DND-41 (cell line): ENCODE results near the gene PORCN.

Source experiments
- ATAC-seq: fragments of 200-7000 bp; cut with Tn5 transposase; 3 replicates; pipeline ENCODE4 v1.9.1; 2021; ENCODE audit warnings: low read depth; ENCODE audit not compliant: insufficient read depth
- DNase-seq: peaks from one replicate; pipeline ENCODE4 v3.0.0-alpha.2; 2020
- H2AFZ ChIP-seq: 2 replicates; pipeline ENCODE4 v1.6.0; 2012; ENCODE audit warnings: low read depth, low read length
- H3K27ac ChIP-seq: 2 replicates; pipeline ENCODE4 v1.5.1; 2012; ENCODE audit warnings: low read length, inconsistent platforms
- H3K27me3 ChIP-seq: fragments of 200-600 bp; sonication (generic); 2 replicates; pipeline ENCODE4 v1.6.0; 2012; ENCODE audit warnings: low read length, mild to moderate bottlenecking, inconsistent platforms; ENCODE audit not compliant: insufficient read depth, poor library complexity
- H3K36me3 ChIP-seq: 2 replicates; pipeline ENCODE4 v1.5.1; 2012; ENCODE audit warnings: low read length, inconsistent platforms; ENCODE audit not compliant: insufficient read depth
- H3K4me1 ChIP-seq: 2 replicates; pipeline ENCODE4 v1.5.1; 2012; ENCODE audit warnings: mild to moderate bottlenecking, low read length; ENCODE audit not compliant: insufficient read depth
- H3K4me2 ChIP-seq: 2 replicates; pipeline ENCODE4 v1.6.0; 2012; ENCODE audit warnings: mild to moderate bottlenecking, moderate library complexity, low read length, inconsistent platforms; ENCODE audit not compliant: insufficient read depth
- H3K4me3 ChIP-seq, 2 experiments: fragments of 200-600 bp in 1 of 2; shearing (Covaris generic) in 1 of 2; 2 replicates each; pipeline ENCODE4 v1.5.1; 2012 to 2016; ENCODE audit warnings: inconsistent platforms in 2 of 2, low read length in 2 of 2, mild to moderate bottlenecking in 2 of 2, low read depth in 1 of 2, moderate library complexity in 1 of 2
- H3K79me2 ChIP-seq: 2 replicates; pipeline ENCODE4 v1.6.0; 2012; ENCODE audit warnings: low read length, inconsistent platforms; ENCODE audit not compliant: insufficient read depth
- H3K9ac ChIP-seq: 2 replicates; pipeline ENCODE4 v1.6.0; 2012; ENCODE audit warnings: low read depth, mild to moderate bottlenecking, inconsistent platforms, low read length, moderate library complexity
- H3K9me3 ChIP-seq: 2 replicates; pipeline ENCODE4 v1.5.1; 2012; ENCODE audit warnings: low read length, moderate library complexity, mild to moderate bottlenecking, inconsistent platforms; ENCODE audit not compliant: insufficient read depth, severe bottlenecking
- H4K20me1 ChIP-seq: 2 replicates; pipeline ENCODE4 v1.6.0; 2012; ENCODE audit warnings: low read length; ENCODE audit not compliant: insufficient read depth
- EZH2 ChIP-seq: IDR thresholded peaks from 3 replicates; pipeline ENCODE4 v1.6.1; 2012; ENCODE audit warnings: borderline replicate concordance, low read depth, mild to moderate bottlenecking, moderate library complexity, low read length, inconsistent platforms; ENCODE audit not compliant: severe bottlenecking
- TF ChIP-seq, protein P1 (sequence below): IDR thresholded peaks from 2 replicates; pipeline ENCODE4 v1.5.1; 2012; ENCODE audit warnings: borderline replicate concordance, low read length, moderate library complexity, mild to moderate bottlenecking; ENCODE audit not compliant: poor library complexity, severe bottlenecking; ENCODE audit errors: extremely low read depth

PORCN gene

DNA sequence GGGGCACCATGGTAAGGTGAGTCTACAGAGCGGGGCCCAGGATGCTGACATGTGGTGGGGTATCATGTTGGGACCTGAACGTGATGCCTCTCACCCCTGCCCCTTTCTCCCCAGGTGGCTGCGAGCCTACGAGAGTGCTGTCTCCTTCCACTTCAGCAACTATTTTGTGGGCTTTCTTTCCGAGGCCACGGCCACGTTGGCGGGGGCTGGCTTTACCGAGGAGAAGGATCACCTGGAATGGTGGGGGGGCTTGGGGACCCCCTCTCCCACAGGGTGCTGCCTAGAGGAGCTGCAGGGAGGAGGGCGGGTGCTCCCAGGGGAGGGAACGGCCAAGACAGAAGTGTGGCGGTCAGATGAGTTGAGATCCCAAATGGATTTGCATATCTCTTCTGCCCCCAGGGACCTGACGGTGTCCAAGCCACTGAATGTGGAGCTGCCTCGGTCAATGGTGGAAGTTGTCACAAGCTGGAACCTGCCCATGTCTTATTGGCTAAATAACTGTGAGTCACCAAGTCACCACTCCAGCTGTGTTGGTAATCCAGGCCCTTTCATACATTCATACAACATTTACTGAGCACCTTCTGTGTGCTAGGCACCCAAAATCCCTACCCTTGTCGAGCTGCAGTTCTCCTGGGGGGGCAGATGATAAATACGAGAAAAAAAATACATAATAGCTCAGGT, 5.5 kb downstream of the PORCN start:
- H3K9me3 ChIP-seq: no peaks in the 10 kb centered on the region
- no peak for TF ChIP-seq EZH2
- TF ChIP-seq, protein P1, sequence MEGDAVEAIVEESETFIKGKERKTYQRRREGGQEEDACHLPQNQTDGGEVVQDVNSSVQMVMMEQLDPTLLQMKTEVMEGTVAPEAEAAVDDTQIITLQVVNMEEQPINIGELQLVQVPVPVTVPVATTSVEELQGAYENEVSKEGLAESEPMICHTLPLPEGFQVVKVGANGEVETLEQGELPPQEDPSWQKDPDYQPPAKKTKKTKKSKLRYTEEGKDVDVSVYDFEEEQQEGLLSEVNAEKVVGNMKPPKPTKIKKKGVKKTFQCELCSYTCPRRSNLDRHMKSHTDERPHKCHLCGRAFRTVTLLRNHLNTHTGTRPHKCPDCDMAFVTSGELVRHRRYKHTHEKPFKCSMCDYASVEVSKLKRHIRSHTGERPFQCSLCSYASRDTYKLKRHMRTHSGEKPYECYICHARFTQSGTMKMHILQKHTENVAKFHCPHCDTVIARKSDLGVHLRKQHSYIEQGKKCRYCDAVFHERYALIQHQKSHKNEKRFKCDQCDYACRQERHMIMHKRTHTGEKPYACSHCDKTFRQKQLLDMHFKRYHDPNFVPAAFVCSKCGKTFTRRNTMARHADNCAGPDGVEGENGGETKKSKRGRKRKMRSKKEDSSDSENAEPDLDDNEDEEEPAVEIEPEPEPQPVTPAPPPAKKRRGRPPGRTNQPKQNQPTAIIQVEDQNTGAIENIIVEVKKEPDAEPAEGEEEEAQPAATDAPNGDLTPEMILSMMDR: no peak
- DNase-seq: no peak
- ATAC-seq: no peak
- H3K4me3 ChIP-seq: no peak overlapping the region
- H3K36me3 ChIP-seq: no peaks in the 10 kb centered on the region
- peaks cover 10% of the 10 kb centered on the region for H3K4me1 ChIP-seq
- H3K4me2 ChIP-seq: no peak overlapping the region
- no peaks in the 10 kb centered on the region for H3K79me2 ChIP-seq
- H3K9ac ChIP-seq: no peak overlapping the region
- no peaks in the 10 kb centered on the region for H3K27me3 ChIP-seq
- no peak overlapping the region for H2AFZ ChIP-seq
- H3K27ac ChIP-seq: no peak overlapping the region
- H4K20me1 ChIP-seq: no peaks in the 10 kb centered on the region

DNA sequence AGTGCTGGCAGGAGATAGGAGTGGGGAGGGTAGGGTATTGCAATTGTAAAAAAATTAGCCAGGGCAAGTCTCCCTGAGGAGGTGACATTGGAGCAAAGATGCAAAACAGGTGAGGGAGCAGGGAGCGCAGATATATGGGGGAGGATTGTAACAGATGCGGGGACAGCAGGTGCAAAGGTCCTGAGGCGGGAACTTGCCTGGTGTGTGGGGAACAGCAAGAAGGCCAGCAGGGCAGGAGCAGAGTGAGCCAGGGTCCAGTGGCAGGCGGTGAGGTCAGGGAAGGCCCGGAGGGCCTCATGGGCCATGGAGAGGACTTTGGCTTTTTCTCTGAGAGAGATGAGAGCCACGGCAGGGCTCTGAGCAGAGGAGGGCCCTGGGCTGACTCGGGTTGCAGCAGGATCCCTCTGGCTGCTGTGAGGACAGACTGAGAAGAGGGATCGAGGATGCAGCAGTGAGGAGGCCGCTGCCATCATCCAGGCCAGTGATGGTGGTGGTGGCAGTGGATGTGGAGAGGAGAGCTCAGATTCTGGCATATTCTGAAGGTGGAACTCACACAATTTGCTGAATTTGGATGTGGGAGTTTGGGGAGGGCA, 6.2 kb downstream of the PORCN start:
- no peaks in the 10 kb centered on the region for H4K20me1 ChIP-seq
- H3K4me3 ChIP-seq: no peak overlapping the region
- no peaks in the 10 kb centered on the region for H3K36me3 ChIP-seq
- H3K79me2 ChIP-seq: no peaks in the 10 kb centered on the region
- H3K27me3 ChIP-seq: no peaks in the 10 kb centered on the region
- no peak for DNase-seq
- no peak overlapping the region for H3K9ac ChIP-seq
- no peaks in the 10 kb centered on the region for H3K9me3 ChIP-seq
- H3K4me2 ChIP-seq: no peak overlapping the region
- no peak overlapping the region for H2AFZ ChIP-seq
- ATAC-seq: no peak
- no peak for TF ChIP-seq EZH2
- TF ChIP-seq, protein P1: no peak
- H3K4me1 ChIP-seq: peaks cover 3% of the 10 kb centered on the region
- no peak overlapping the region for H3K27ac ChIP-seq

DNA sequence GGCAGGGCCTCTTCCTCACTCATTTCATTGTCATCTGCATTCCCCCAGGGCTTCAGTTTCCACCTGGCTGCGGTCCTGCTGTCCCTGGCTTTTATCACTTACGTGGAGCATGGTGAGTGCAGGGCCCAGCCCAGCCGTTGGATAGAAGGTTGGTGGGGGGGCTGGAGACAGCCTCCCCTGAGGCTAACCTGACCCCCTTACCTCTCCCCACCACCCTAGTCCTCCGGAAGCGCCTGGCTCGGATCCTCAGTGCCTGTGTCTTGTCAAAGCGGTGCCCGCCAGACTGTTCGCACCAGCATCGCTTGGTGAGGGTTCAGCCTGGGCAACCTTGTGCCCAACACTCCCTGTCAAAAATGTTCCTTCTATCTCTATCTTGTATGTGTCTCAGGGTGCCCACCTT, 7.0 kb downstream of the PORCN start:
- Histone ChIP-seq H3K9ac (no peak overlapping the region), H3K4me3 (no peak overlapping the region), H3K36me3 (no peaks in the 10 kb centered on the region), H3K9me3 (no peaks in the 10 kb centered on the region), H3K27ac (no peak overlapping the region), H2AFZ (no peak overlapping the region), H4K20me1 (no peaks in the 10 kb centered on the region), H3K27me3 (no peaks in the 10 kb centered on the region), H3K4me2 (no peak overlapping the region), H3K4me1 (peaks cover 7% of the 10 kb centered on the region), H3K79me2 (no peaks in the 10 kb centered on the region)
- ATAC-seq: no peak
- no peak for DNase-seq
- TF ChIP-seq, protein P1: no peak
- TF ChIP-seq EZH2: no peak
